Testis (tissue), 2 donors: ENCODE results near the gene VIPAS39.

Experiments
- CTCF ChIP-seq, 3 experiments: fragments of 450-650 bp in 2 of 3; fragments of 200-600 bp in 1 of 3; sonication (generic) in 1 of 3; IDR thresholded peaks; one replicate each; pipeline ENCODE4 v1.5.1; 2016 to 2019; ENCODE audit warnings: antibody characterized with exemption in 3 of 3, mild to moderate bottlenecking in 2 of 3, moderate library complexity in 1 of 3
- POLR2A ChIP-seq: fragments of 450-650 bp; IDR thresholded peaks from one replicate; pipeline ENCODE4 v1.6.1; 2017; ENCODE audit warnings: antibody characterized with exemption, mild to moderate bottlenecking, moderate library complexity

DNA sequence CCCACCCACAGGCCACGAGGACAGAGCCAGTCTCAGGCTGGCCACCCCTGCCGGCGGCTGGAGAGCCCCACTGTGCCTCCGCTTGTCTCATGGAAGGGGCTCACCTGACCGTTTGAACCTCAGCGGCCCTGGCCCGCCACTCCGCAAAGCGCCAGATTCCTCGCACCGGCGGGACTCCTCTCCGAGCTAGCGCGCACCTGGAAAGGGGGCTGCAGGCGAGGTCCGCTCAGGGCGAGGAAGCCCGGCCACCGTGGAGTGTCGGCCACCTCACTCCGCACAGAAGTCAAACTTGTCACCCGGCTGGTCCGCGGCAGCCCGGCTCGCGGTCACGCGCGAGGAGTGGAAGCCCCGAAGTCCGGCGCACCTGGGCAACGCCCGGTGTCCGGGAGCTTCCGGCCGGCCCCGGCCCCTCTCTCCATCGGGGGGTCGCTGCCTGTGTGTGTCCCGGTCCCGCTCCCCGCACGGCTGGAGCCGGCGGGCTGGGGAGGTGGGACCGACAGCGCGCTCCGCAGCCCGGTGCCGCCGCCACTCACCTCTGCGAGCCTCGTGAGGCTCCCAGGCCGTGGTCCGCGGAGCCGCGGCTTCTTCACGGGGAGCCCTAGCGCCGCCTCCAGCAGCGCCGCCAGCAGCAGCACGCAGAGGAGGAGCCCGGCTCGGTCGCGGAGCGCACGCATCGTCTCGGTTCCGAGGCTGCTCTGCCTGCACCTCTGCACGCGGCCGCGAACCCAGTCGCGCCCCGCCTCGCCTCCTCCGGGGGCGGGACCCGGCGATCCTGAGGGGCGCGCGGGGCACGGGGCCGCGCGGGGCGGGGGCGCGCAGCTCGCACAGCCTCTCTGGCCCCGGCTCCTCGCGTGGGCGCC, 40.9 kb upstream of the VIPAS39 start, which contains the start of gene ISM2:
- TF ChIP-seq CTCF (IDR thresholded peaks at IDR 0.05) (no peak), POLR2A (no peak)
